Transverse colon (tissue), 4 donors: ENCODE data around the gene ERMARD. TPM values are rescaled to one million over a fixed set of nuclear protein-coding genes. Genes with fewer than 3 reads are reported as not detected.

Experiments used
- DNase-seq: peaks from one replicate; pipeline ENCODE4 v3.0.0-alpha.2; 2019
- H3K27ac ChIP-seq, 4 donors: fragments of 200-600 bp; sonication (generic); 2 replicates each; pipeline ENCODE4 v1.5.1; 2016 to 2018; ENCODE audit warnings: inconsistent platforms in 4 of 4
- H3K27me3 ChIP-seq: fragments of 200-600 bp; sonication (generic); 2 replicates; pipeline ENCODE4 v1.5.1; 2017; ENCODE audit warnings: inconsistent platforms
- H3K36me3 ChIP-seq, 4 donors: fragments of 200-600 bp; sonication (generic); 2 replicates each; pipeline ENCODE4 v1.5.1; 2017 to 2019; ENCODE audit warnings: inconsistent platforms in 4 of 4
- H3K4me1 ChIP-seq, 4 donors: fragments of 200-600 bp; sonication (generic); 2 replicates each; pipeline ENCODE4 v1.5.1; 2017 to 2020; ENCODE audit warnings: inconsistent platforms in 4 of 4
- H3K4me3 ChIP-seq, 4 donors: fragments of 200-600 bp; sonication (generic); 1 replicate in 1 of 4; 2 replicates in 3 of 4; pipeline versions ENCODE4 v1.5.1 to v1.6.1; 2017 to 2019; ENCODE audit warnings: inconsistent platforms in 4 of 4
- H3K9me3 ChIP-seq, 2 donors: fragments of 200-600 bp; sonication (generic); 2 replicates each; pipeline ENCODE4 v1.5.1; 2017 to 2019; ENCODE audit warnings: inconsistent platforms in 2 of 2
- EP300 ChIP-seq: sonication (generic); formaldehyde crosslinking; IDR thresholded peaks from one replicate; pipeline ENCODE4 v1.6.1; 2017; ENCODE audit warnings: antibody characterized with exemption, low read depth
- POLR2A ChIP-seq: fragments of 450-650 bp; IDR thresholded peaks from one replicate; pipeline ENCODE4 v1.6.1; 2016; ENCODE audit warnings: antibody characterized with exemption, mild to moderate bottlenecking, moderate library complexity
- POLR2AphosphoS5 ChIP-seq, 3 donors: sonication (generic); formaldehyde crosslinking; IDR thresholded peaks; one replicate each; pipeline ENCODE4 v1.6.1; 2016; ENCODE audit warnings: antibody characterized with exemption in 3 of 3
- WGBS, 2 donors: methylation state at CpG; one replicate each; pipeline ENCODE4 v1.1.5; 2018; ENCODE audit warnings: low coverage in 1 of 2; 5-methylcytosine and 5-hydroxymethylcytosine counted together
- in situ Hi-C, 4 donors: fragments of 200-750 bp; cut with MboI; loops; one replicate each; pipeline versions ENCODE4 v1.15.0 to v1.15.1; 2017; ENCODE audit warnings: low sequenced_read_pairs in 3 of 4, low pct_ligation_motif_present in 1 of 4, low pct_unique_long_range_greater_than_20kb in 1 of 4
- intact Hi-C: fragments of 100-400 bp; cut with DNase I; formaldehyde crosslinking; loops from one replicate; pipeline ENCODE4 v1.15.1; 2023; ENCODE audit warnings: low total_unique reads
- total RNA-seq, 4 donors: library from RNA; depleted of rRNA; stranded (reverse); fragments of >200 nt; gene quantifications; one replicate each; pipeline ENCODE4 v1.1.0, GENCODE V29; 2016
- TF ChIP-seq, protein P1 (sequence below), 5 experiments: fragments of 200-600 bp in 3 of 5; fragments of 450-650 bp in 2 of 5; sonication (generic) in 3 of 5; IDR thresholded peaks; 1 replicate in 2 of 5; 2 replicates in 3 of 5; pipeline ENCODE4 v1.5.1; 2016 to 2017; ENCODE audit warnings: antibody characterized with exemption in 5 of 5, inconsistent platforms in 3 of 5, mild to moderate bottlenecking in 2 of 5, moderate library complexity in 1 of 5

ERMARD gene
- total RNA-seq: 10 to 100 TPM; 15.7 to 29.5 (median 20.8) TPM

GRCh38 chr6:169751242-169752073 is at the start of gene ERMARD, which contains the start of gene DYNLT2:
TSS of gene ERMARD (plus strand) at chr6:169751622. CDS start at chr6:169751658, 36 bp downstream.
TSS of gene DYNLT2 (minus strand) at chr6:169751572. CDS start at chr6:169751458, 114 bp downstream.
- 0 to 1% methylated on average over 2 to 77 of the region's 90 CpGs for WGBS, 2 donors

GRCh38 chr6:169701954-169702839 is 49.2 kb upstream of the ERMARD start, which contains the start of the genes C6orf120 and WDR27:
TSS of gene C6orf120 (plus strand) at chr6:169702126. CDS start at chr6:169702460, 334 bp downstream.
TSS of gene WDR27 (minus strand) at chr6:169702029. CDS start at chr6:169689005, 13,024 bp downstream.
- Histone ChIP-seq H3K27me3 (no peaks in the 10 kb centered on the region), H3K9me3 (no peaks in the 10 kb centered on the region), H3K4me1 (peaks cover 17 to 50% (median 33%) of the 10 kb centered on the region in 4 donors), H3K27ac (peak within 1 kb of the TSS; percentile 94 to 98 (median 97)), H3K36me3 (no peaks in the 10 kb centered on the region), H3K4me3 (peak within 1 kb of the TSS; percentile 66 to 96 (median 78))
- in situ Hi-C loops (no loop called here), intact Hi-C loops (loop anchor here (2.0 kb wide), 1 partner anchor 49 kb away; the partner anchor contains the start of genes DYNLT2 and ERMARD)
- TF ChIP-seq POLR2AphosphoS5 (IDR thresholded peaks at IDR 0.05) (peak; percentile 98), POLR2A (peak; percentile 98)
- TF ChIP-seq, protein P1, sequence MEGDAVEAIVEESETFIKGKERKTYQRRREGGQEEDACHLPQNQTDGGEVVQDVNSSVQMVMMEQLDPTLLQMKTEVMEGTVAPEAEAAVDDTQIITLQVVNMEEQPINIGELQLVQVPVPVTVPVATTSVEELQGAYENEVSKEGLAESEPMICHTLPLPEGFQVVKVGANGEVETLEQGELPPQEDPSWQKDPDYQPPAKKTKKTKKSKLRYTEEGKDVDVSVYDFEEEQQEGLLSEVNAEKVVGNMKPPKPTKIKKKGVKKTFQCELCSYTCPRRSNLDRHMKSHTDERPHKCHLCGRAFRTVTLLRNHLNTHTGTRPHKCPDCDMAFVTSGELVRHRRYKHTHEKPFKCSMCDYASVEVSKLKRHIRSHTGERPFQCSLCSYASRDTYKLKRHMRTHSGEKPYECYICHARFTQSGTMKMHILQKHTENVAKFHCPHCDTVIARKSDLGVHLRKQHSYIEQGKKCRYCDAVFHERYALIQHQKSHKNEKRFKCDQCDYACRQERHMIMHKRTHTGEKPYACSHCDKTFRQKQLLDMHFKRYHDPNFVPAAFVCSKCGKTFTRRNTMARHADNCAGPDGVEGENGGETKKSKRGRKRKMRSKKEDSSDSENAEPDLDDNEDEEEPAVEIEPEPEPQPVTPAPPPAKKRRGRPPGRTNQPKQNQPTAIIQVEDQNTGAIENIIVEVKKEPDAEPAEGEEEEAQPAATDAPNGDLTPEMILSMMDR (IDR thresholded peaks at IDR 0.05): no peak
- DNase-seq: peak; percentile 98
- WGBS, 2 donors: 0% methylated on average over 33 of the region's 92 CpGs; no CpG with 5 or more reads in 1 of the 2 donors

More at GRCh38 chr6:169751242-169752073, at the start of gene ERMARD, which contains the start of gene DYNLT2:
- Histone ChIP-seq H3K27ac (peak within 1 kb of the TSS; percentile 95 to 98 (median 96)), H3K4me3 (peak within 1 kb of the TSS; percentile 61 to 94 (median 74)), H3K27me3 (no peaks in the 10 kb centered on the region), H3K4me1 (peaks cover 3 to 30% (median 19%) of the 10 kb centered on the region in 4 donors), H3K9me3 (no peaks in the 10 kb centered on the region), H3K36me3 (no peaks in the 10 kb centered on the region)
- intact Hi-C loops (loop anchor here (2.0 kb wide), 1 partner anchor 51 kb away; no protein-coding TSS in a partner anchor), in situ Hi-C loops (no loop called here)
- TF ChIP-seq EP300 (no peak), POLR2AphosphoS5 (IDR thresholded peaks at IDR 0.05) (peak; percentile 87 to 96 (median 96)), POLR2A (peak; percentile 95)
- TF ChIP-seq, protein P1 (IDR thresholded peaks at IDR 0.05): peak; percentile 16 to 76 (median 33)
- peak; percentile 96 for DNase-seq

GRCh38 chr6:169702840-169703246 is 48.6 kb upstream of the ERMARD start:
- WGBS, 2 donors: 4 to 7% methylated on average over 2 to 22 of the region's 22 CpGs
- peak overlapping the region; percentile 57 to 96 (median 78) for H3K4me3 ChIP-seq
- peaks cover 0 to 1% (median 0%) of the 10 kb centered on the region in 4 donors for H3K36me3 ChIP-seq
- intact Hi-C loops: no loop called here
- H3K9me3 ChIP-seq: no peaks in the 10 kb centered on the region
- H3K4me1 ChIP-seq: peaks cover 17 to 50% (median 33%) of the 10 kb centered on the region in 4 donors
- peak overlapping the region; percentile 94 to 98 (median 97) for H3K27ac ChIP-seq
- in situ Hi-C loops: no loop called here
- H3K27me3 ChIP-seq: no peaks in the 10 kb centered on the region
- DNase-seq: no peak
- TF ChIP-seq POLR2A: no peak
- TF ChIP-seq, protein P1 (IDR thresholded peaks at IDR 0.05): no peak
- TF ChIP-seq EP300: no peak
- TF ChIP-seq POLR2AphosphoS5 (IDR thresholded peaks at IDR 0.05): no peak
